Activated CD4-positive, alpha-beta T cell treated with anti-CD3 and anti-CD28 coated beads, Interleukin-2, amount 10 ng/mL, durations not matched to agents 7 days and 5 days (primary cell): ENCODE data around the gene NABP1. TPM values are rescaled to one million over a fixed set of nuclear protein-coding genes. Genes with fewer than 3 reads are reported as not detected.

Experiments used
- CTCF ChIA-PET: fragments of 350-600 bp; sonication (Branson Sonifier 250); formaldehyde crosslinking; loops from one replicate; lab custom pipeline; 2021; ENCODE audit warnings: antibody characterized with exemption; lab: Charles Lee
- POLR2A ChIA-PET: fragments of 350-600 bp; sonication (Branson Sonifier 250); formaldehyde crosslinking; loops from one replicate; lab custom pipeline; 2021; ENCODE audit warnings: antibody characterized with exemption; lab: Charles Lee
- DNase-seq: peaks from one replicate; pipeline ENCODE4 v3.0.0-alpha.2; 2020
- H3K27ac Mint-ChIP-seq: one replicate; pipeline ENCODE4 v1.8.0; 2021; ENCODE audit warnings: mild to moderate bottlenecking, moderate library complexity, mixed read lengths
- H3K27me3 Mint-ChIP-seq: one replicate; pipeline ENCODE4 v1.8.0; 2021; ENCODE audit warnings: mixed read lengths
- H3K36me3 Mint-ChIP-seq: one replicate; pipeline ENCODE4 v1.8.0; 2021; ENCODE audit warnings: low read depth, mixed read lengths
- H3K4me1 Mint-ChIP-seq: one replicate; pipeline ENCODE4 v1.8.0; 2021; ENCODE audit warnings: mixed read lengths
- H3K4me3 Mint-ChIP-seq: one replicate; pipeline ENCODE4 v1.8.0; 2021; ENCODE audit warnings: mild to moderate bottlenecking, moderate library complexity, mixed read lengths
- H3K9me3 Mint-ChIP-seq: one replicate; pipeline ENCODE4 v1.8.0; 2021; ENCODE audit warnings: mixed read lengths
- total RNA-seq, 2 experiments: library from RNA; stranded (reverse); gene quantifications; one replicate each; pipeline ENCODE4 v1.2.3, GENCODE V29; 2021

The NABP1 gene
- total RNA-seq, 2 experiments from 2014 or later, result 47.1 to 48.0 TPM

DNA sequence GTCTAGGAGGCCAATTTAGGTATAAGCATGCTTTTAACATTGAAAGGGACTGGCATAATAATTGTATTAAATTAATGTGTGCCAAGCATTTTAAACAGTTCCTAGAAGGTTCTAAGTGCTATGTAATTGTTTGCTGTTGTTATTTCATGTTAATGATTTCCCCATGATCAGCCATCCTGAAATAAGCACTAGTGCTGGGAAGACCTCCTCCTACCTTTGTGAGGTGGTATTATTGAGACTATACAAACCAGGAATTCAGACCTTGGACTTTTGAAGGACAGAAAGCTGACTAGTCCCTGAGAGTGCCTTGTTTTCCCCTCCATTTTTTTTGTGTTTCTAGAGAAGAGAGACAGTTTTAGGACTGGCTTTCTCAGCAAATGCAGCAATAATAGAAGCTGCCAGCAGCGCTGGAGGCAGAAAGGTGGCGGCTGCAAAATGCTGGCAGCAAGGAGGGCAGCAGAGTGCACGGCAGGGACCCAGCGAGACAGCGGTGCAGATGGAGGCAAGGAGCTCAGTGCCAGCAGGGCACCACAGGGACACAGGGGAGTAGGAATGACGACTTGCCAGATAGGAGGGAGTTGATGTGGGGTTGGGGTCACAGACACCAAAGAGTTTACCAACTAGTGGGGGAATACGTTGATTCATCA, 25.3 kb downstream of the NABP1 start:
- H3K27ac Mint-ChIP-seq, result no peak overlapping the region
- DNase-seq, result no peak
- ChIA-PET POLR2A (no interaction called here), CTCF (no interaction called here)
- peaks cover 2% of the 10 kb centered on the region for H3K9me3 Mint-ChIP-seq
- no peaks in the 10 kb centered on the region for H3K27me3 Mint-ChIP-seq
- H3K4me1 Mint-ChIP-seq, result no peaks in the 10 kb centered on the region
- peaks cover 2% of the 10 kb centered on the region for H3K36me3 Mint-ChIP-seq
- H3K4me3 Mint-ChIP-seq, result no peak overlapping the region

DNA sequence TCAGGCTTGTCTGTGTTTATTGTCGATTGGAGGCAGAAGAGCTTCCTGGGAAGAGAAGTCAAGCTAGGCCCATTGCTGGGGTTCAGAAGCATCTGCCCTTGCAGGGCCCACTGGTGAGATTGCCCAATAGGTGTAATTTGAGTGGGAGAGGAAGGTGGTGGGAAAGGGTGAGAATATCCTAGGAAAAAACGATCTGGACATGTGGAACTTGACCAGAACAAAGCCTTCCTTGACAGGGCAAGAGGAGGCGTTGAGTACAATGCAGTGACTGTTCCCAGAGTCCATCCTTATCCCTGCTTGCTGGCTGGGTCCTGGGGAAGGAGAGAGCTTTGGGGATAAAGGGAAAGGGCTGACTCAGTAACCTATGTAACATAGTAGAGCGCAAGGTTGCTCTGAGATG, 27.1 kb downstream of the NABP1 start:
- ChIA-PET POLR2A (no interaction called here), CTCF (no interaction called here)
- H3K27ac Mint-ChIP-seq, result no peak overlapping the region
- H3K27me3 Mint-ChIP-seq, result no peaks in the 10 kb centered on the region
- no peak for DNase-seq
- no peaks in the 10 kb centered on the region for H3K36me3 Mint-ChIP-seq
- peaks cover 3% of the 10 kb centered on the region for H3K9me3 Mint-ChIP-seq
- no peaks in the 10 kb centered on the region for H3K4me1 Mint-ChIP-seq
- no peak overlapping the region for H3K4me3 Mint-ChIP-seq

GRCh38 chr2:191705701-191706100, 27.8 kb downstream of the NABP1 start:
- Mint-ChIP-seq H3K27ac (no peak overlapping the region), H3K4me3 (no peak overlapping the region), H3K4me1 (no peaks in the 10 kb centered on the region), H3K36me3 (no peaks in the 10 kb centered on the region), H3K27me3 (no peaks in the 10 kb centered on the region), H3K9me3 (peaks cover 3% of the 10 kb centered on the region)
- DNase-seq, result no peak
- ChIA-PET CTCF (interaction anchor here (1.6 kb wide), 1 partner anchor 167 kb away, joined by 4 read pairs; no protein-coding TSS in a partner anchor), POLR2A (no interaction called here)

GRCh38 chr2:191706791-191707190, 28.9 kb downstream of the NABP1 start:
- DNase-seq, result no peak
- Mint-ChIP-seq H3K9me3 (peaks cover 3% of the 10 kb centered on the region), H3K4me3 (no peak overlapping the region), H3K27ac (no peak overlapping the region), H3K36me3 (no peaks in the 10 kb centered on the region), H3K27me3 (no peaks in the 10 kb centered on the region), H3K4me1 (no peaks in the 10 kb centered on the region)
- ChIA-PET CTCF (interaction anchor here (1.5 to 1.6 kb wide), 2 partner anchors 9 to 168 kb away, joined by 4 to 7 read pairs; no protein-coding TSS in a partner anchor), POLR2A (no interaction called here)

GRCh38 chr2:191707542-191707941, 29.6 kb downstream of the NABP1 start:
- H3K4me1 Mint-ChIP-seq, result no peaks in the 10 kb centered on the region
- H3K36me3 Mint-ChIP-seq, result no peaks in the 10 kb centered on the region
- CTCF ChIA-PET, result interaction anchor here (0.6 to 1.6 kb wide), 6 partner anchors 10 to 1225 kb away, joined by 3 to 7 read pairs (median 4); no protein-coding TSS in a partner anchor
- peaks cover 1% of the 10 kb centered on the region for H3K27me3 Mint-ChIP-seq
- POLR2A ChIA-PET, result interaction anchor here (0.7 kb wide), 1 partner anchor 88 kb away, joined by 4 read pairs; no protein-coding TSS in a partner anchor
- H3K27ac Mint-ChIP-seq, result no peak overlapping the region
- H3K4me3 Mint-ChIP-seq, result no peak overlapping the region
- peaks cover 3% of the 10 kb centered on the region for H3K9me3 Mint-ChIP-seq
- DNase-seq, result no peak

GRCh38 chr2:191710411-191710900, 32.5 kb downstream of the NABP1 start:
- Mint-ChIP-seq H3K9me3 (peaks cover 3% of the 10 kb centered on the region), H3K27ac (no peak overlapping the region), H3K4me1 (no peaks in the 10 kb centered on the region), H3K27me3 (peaks cover 3% of the 10 kb centered on the region), H3K36me3 (no peaks in the 10 kb centered on the region), H3K4me3 (no peak overlapping the region)
- ChIA-PET POLR2A (interaction anchor here (0.7 kb wide), 1 partner anchor 9 kb away, joined by 3 read pairs; no protein-coding TSS in a partner anchor), CTCF (no interaction called here)
- no peak for DNase-seq

GRCh38 chr2:191711621-191712020, 33.7 kb downstream of the NABP1 start:
- Mint-ChIP-seq H3K4me1 (no peaks in the 10 kb centered on the region), H3K4me3 (no peak overlapping the region), H3K27ac (no peak overlapping the region), H3K27me3 (peaks cover 5% of the 10 kb centered on the region), H3K9me3 (peaks cover 3% of the 10 kb centered on the region), H3K36me3 (no peaks in the 10 kb centered on the region)
- POLR2A ChIA-PET, result interaction anchor here (0.6 kb wide), 1 partner anchor 211 kb away, joined by 3 read pairs; no protein-coding TSS in a partner anchor
- DNase-seq, result no peak
- CTCF ChIA-PET, result interaction anchor here (1.3 kb wide), 1 partner anchor 19 kb away, joined by 5 read pairs; no protein-coding TSS in a partner anchor

- no peak for DNase-seq
- H3K36me3 Mint-ChIP-seq, result no peaks in the 10 kb centered on the region
- no peak overlapping the region for H3K4me3 Mint-ChIP-seq
- ChIA-PET CTCF (no interaction called here), POLR2A (no interaction called here)
- peaks cover 5% of the 10 kb centered on the region for H3K27me3 Mint-ChIP-seq
- no peaks in the 10 kb centered on the region for H3K9me3 Mint-ChIP-seq
- no peaks in the 10 kb centered on the region for H3K4me1 Mint-ChIP-seq
- no peak overlapping the region for H3K27ac Mint-ChIP-seq
Observed at GRCh38 chr2:191713837-191714236, 35.9 kb downstream of the NABP1 start.

- Mint-ChIP-seq H3K9me3 (no peaks in the 10 kb centered on the region), H3K36me3 (no peaks in the 10 kb centered on the region), H3K4me1 (no peaks in the 10 kb centered on the region), H3K27ac (no peak overlapping the region), H3K27me3 (peaks cover 5% of the 10 kb centered on the region), H3K4me3 (no peak overlapping the region)
- ChIA-PET POLR2A (no interaction called here), CTCF (interaction anchor here (0.6 to 1.1 kb wide), 2 partner anchors 33 to 176 kb away, joined by 3 to 4 read pairs; no protein-coding TSS in a partner anchor)
- DNase-seq, result no peak
Observed at GRCh38 chr2:191714925-191715324, 37.0 kb downstream of the NABP1 start.

DNA sequence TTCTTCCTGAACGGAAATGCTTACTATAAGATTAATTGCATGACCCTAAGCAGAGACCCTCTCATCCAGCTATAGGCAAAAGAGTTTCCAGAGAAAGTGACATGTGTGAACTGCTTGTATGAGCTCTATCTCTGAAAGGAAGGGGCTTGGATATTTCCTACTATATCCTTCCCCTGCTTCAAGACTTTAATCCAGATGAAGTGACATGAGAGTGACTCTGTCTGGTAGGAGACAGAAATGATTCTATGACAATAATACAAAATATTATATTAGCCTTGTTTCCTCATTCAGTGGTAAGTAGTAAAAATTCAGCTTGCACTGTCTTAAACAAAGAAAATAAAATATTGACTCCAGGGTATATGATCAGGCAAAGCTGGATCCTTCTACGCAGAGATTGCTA, 37.5 kb downstream of the NABP1 start:
- no peak for DNase-seq
- CTCF ChIA-PET, result interaction anchor here (1.1 kb wide), 1 partner anchor 33 kb away, joined by 4 read pairs; no protein-coding TSS in a partner anchor
- H3K4me1 Mint-ChIP-seq, result no peaks in the 10 kb centered on the region
- H3K27me3 Mint-ChIP-seq, result peaks cover 5% of the 10 kb centered on the region
- no peak overlapping the region for H3K27ac Mint-ChIP-seq
- H3K9me3 Mint-ChIP-seq, result no peaks in the 10 kb centered on the region
- no peaks in the 10 kb centered on the region for H3K36me3 Mint-ChIP-seq
- no peak overlapping the region for H3K4me3 Mint-ChIP-seq
- POLR2A ChIA-PET, result no interaction called here

GRCh38 chr2:191719261-191719660, 41.3 kb downstream of the NABP1 start:
- Mint-ChIP-seq H3K27ac (no peak overlapping the region), H3K9me3 (no peaks in the 10 kb centered on the region), H3K36me3 (no peaks in the 10 kb centered on the region), H3K4me1 (no peaks in the 10 kb centered on the region), H3K27me3 (peaks cover 6% of the 10 kb centered on the region), H3K4me3 (no peak overlapping the region)
- POLR2A ChIA-PET, result no interaction called here
- CTCF ChIA-PET, result no interaction called here
- no peak for DNase-seq

- ChIA-PET POLR2A (no interaction called here), CTCF (no interaction called here)
- no peak overlapping the region for H3K27ac Mint-ChIP-seq
- no peak for DNase-seq
- no peaks in the 10 kb centered on the region for H3K4me1 Mint-ChIP-seq
- H3K36me3 Mint-ChIP-seq, result no peaks in the 10 kb centered on the region
- no peaks in the 10 kb centered on the region for H3K9me3 Mint-ChIP-seq
- H3K4me3 Mint-ChIP-seq, result no peak overlapping the region
- peaks cover 7% of the 10 kb centered on the region for H3K27me3 Mint-ChIP-seq
Observed at GRCh38 chr2:191719938-191720337, 42.0 kb downstream of the NABP1 start.

DNA sequence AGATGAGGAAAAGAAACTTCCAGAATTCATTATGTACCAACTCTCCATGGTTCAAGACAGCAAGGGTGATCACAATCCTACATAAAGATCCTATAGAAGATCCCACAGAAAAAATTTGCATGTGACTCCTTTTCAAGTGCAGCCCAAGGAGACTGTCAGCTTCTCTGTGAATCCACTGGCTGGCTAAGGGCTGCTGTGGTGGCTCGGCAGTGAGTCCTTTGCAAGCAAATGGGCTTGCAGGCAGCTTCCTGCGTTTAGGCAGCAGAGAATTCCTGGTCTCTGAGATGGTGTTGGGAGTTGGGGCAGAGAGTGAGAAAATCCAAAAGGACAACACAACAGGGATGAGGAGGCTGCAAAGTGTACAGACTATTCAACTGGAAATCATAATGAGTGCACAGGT, 43.4 kb downstream of the NABP1 start:
- Mint-ChIP-seq H3K36me3 (no peaks in the 10 kb centered on the region), H3K4me1 (no peaks in the 10 kb centered on the region), H3K27ac (no peak overlapping the region), H3K4me3 (no peak overlapping the region), H3K27me3 (peaks cover 13% of the 10 kb centered on the region), H3K9me3 (no peaks in the 10 kb centered on the region)
- ChIA-PET POLR2A (no interaction called here), CTCF (no interaction called here)
- DNase-seq, result no peak
